Stimulated activated effector memory CD8-positive, alpha-beta T cell treated with anti-CD3 and anti-CD28 coated beads, Interleukin-12 subunit alpha, Interleukin-12 subunit beta, amount 100 ng/mL, for 72 hours (primary cell): ENCODE measurements around the gene PPP1R1C.

Source experiments
- ATAC-seq: fragments of 150-1000 bp; cut with Tn5 transposase; 2 replicates; pipeline ENCODE4 v1.10.0; 2021
- DNase-seq, 2 donors: peaks; one replicate each; pipeline ENCODE4 v3.0.0; 2021 to 2022; ENCODE audit warnings: low spot score in 2 of 2
- H3K27ac Mint-ChIP-seq: one replicate; pipeline ENCODE4 v1.8.0; 2022; ENCODE audit warnings: mild to moderate bottlenecking, mixed read lengths
- H3K36me3 Mint-ChIP-seq: one replicate; pipeline ENCODE4 v1.8.0; 2022; ENCODE audit warnings: mild to moderate bottlenecking, mixed read lengths
- H3K4me1 Mint-ChIP-seq: one replicate; pipeline ENCODE4 v1.8.0; 2022; ENCODE audit warnings: mixed read lengths
- H3K4me3 Mint-ChIP-seq: one replicate; pipeline ENCODE4 v1.8.0; 2022; ENCODE audit warnings: mild to moderate bottlenecking, mixed read lengths
- H3K9me3 Mint-ChIP-seq: one replicate; pipeline ENCODE4 v1.8.0; 2022; ENCODE audit warnings: mixed read lengths

PPP1R1C gene

GRCh38 chr2:182133195-182133891, 147.7 kb downstream of the PPP1R1C start:
- Mint-ChIP-seq H3K36me3 (no peaks in the 10 kb centered on the region), H3K9me3 (no peaks in the 10 kb centered on the region), H3K27ac (no peak overlapping the region), H3K4me1 (no peaks in the 10 kb centered on the region), H3K4me3 (no peak overlapping the region)
- DNase-seq, result no peak
- no peak for ATAC-seq

- H3K4me1 Mint-ChIP-seq, result no peaks in the 10 kb centered on the region
- DNase-seq (no peak), ATAC-seq (peak; percentile 53)
- no peak overlapping the region for H3K4me3 Mint-ChIP-seq
- no peaks in the 10 kb centered on the region for H3K36me3 Mint-ChIP-seq
- no peaks in the 10 kb centered on the region for H3K9me3 Mint-ChIP-seq
- H3K27ac Mint-ChIP-seq, result no peak overlapping the region
Measured at GRCh38 chr2:182134201-182134600, 148.5 kb downstream of the PPP1R1C start.

DNA sequence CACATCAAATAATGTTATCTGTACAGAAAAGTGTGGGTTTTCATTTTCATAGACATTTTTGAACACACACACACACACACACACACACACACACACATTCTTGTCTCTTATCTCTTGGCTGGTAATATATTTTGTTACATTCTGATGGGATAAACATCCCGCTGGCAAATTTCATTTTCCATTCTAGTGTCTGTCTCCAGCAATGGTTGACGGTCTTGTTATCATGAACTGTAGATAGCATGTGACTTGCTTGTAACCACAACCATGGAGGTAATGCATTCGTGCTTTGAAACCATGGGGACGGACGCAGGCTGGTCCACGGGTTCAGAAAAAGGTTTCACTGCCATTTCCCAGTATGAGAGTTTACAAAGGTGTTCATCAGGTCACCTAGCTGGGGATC, 156.4 kb downstream of the PPP1R1C start:
- no peak for ATAC-seq
- Mint-ChIP-seq H3K27ac (no peak overlapping the region), H3K4me3 (no peak overlapping the region), H3K4me1 (no peaks in the 10 kb centered on the region), H3K9me3 (no peaks in the 10 kb centered on the region), H3K36me3 (no peaks in the 10 kb centered on the region)
- no peak for DNase-seq

GRCh38 chr2:182144041-182144775, 158.6 kb downstream of the PPP1R1C start:
- DNase-seq (no peak), ATAC-seq (no peak)
- Mint-ChIP-seq H3K9me3 (no peaks in the 10 kb centered on the region), H3K27ac (no peak overlapping the region), H3K36me3 (no peaks in the 10 kb centered on the region), H3K4me1 (no peaks in the 10 kb centered on the region), H3K4me3 (no peak overlapping the region)

DNA sequence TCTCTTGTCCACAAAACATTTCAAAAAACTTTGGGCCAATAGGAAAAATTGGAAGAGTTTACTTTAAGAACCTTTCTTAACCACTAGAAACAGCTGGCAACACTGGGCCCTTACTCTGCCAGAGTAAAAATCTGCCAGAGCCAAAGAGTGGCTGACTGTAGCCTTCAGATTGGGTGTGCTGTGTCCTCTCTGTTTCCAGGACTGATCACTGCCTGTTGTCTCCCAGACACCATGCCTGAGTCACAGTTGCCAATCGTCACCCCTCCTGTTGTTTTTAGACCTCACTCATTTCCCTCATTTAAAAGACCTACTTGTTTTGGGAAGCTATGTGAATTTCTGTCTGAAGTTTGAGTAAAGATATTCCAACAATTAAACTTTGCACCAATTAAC, 159.1 kb downstream of the PPP1R1C start:
- Mint-ChIP-seq H3K36me3 (no peaks in the 10 kb centered on the region), H3K4me1 (no peaks in the 10 kb centered on the region), H3K9me3 (no peaks in the 10 kb centered on the region), H3K4me3 (no peak overlapping the region), H3K27ac (no peak overlapping the region)
- ATAC-seq, result no peak
- DNase-seq, result no peak

- Mint-ChIP-seq H3K4me3 (no peak overlapping the region), H3K4me1 (no peaks in the 10 kb centered on the region), H3K9me3 (no peaks in the 10 kb centered on the region), H3K36me3 (no peaks in the 10 kb centered on the region), H3K27ac (no peak overlapping the region)
- DNase-seq (no peak), ATAC-seq (no peak)
Measured at GRCh38 chr2:182148344-182148743, 162.7 kb downstream of the PPP1R1C start.

- Mint-ChIP-seq H3K4me1 (no peaks in the 10 kb centered on the region), H3K36me3 (no peaks in the 10 kb centered on the region), H3K9me3 (no peaks in the 10 kb centered on the region), H3K4me3 (no peak overlapping the region), H3K27ac (no peak overlapping the region)
- peak; percentile 36 for ATAC-seq
- no peak for DNase-seq
Measured at GRCh38 chr2:182163878-182164277, 178.2 kb downstream of the PPP1R1C start.

DNA sequence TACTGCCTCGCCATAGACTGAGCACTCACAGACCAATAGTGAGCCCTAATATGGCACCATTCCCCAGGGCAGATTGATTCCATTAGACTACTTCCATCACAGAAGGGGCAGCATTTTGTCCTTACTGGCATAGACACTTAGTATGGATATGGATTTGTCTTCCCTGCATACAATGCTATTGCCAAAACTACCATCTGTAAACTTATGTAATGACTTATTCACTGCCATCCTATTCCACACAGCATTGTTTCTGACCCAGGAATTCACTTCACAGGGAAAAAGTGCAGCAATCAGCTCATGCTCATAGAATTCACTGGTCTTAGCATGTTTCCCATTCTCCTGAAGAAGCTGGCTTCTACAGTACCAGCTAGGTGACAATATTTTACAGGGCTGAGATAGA, 179.0 kb downstream of the PPP1R1C start:
- Mint-ChIP-seq H3K9me3 (no peaks in the 10 kb centered on the region), H3K4me3 (no peak overlapping the region), H3K4me1 (no peaks in the 10 kb centered on the region), H3K27ac (no peak overlapping the region), H3K36me3 (no peaks in the 10 kb centered on the region)
- ATAC-seq (no peak), DNase-seq (no peak)

DNA sequence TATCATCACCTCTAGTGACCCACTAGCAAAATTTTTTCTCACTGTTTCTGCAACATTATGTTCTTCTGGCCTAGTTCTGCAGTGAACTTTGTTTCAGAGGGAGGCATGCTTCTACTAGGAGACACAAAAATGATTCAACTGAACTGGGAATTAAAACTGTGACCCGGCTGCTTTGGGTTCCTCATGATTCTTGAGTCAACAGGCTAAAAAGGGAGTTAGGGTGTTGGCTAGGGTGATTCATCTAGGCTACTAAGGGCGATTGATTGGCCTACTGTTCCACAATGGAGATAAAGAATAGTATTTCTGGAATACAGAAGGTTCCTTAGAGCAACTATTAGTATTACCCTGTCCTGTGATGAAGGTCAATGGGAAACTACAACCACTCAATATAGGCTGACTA, 179.5 kb downstream of the PPP1R1C start:
- no peak for ATAC-seq
- H3K9me3 Mint-ChIP-seq, result no peaks in the 10 kb centered on the region
- H3K4me3 Mint-ChIP-seq, result no peak overlapping the region
- H3K27ac Mint-ChIP-seq, result no peak overlapping the region
- H3K36me3 Mint-ChIP-seq, result no peaks in the 10 kb centered on the region
- H3K4me1 Mint-ChIP-seq, result no peaks in the 10 kb centered on the region
- no peak for DNase-seq

DNA sequence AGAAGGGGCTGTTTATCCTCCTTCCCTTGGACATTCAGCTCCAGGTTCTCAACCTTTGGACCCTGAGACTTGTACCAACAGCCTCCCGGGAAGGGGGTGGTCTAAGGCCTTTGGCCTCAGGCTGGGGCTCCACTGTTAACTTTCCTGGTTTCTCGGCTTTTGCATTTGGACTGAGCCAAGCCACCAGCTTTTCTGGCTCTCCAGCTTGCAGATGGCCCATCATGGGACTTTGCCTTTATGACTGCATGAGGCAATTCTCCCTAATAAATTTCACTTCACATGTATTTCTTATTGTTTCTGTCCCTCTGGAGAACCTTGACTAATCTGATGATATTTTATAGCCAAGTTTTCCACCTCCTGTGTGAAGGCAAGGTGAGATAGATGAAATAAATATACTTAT, 180.8 kb downstream of the PPP1R1C start:
- DNase-seq (no peak), ATAC-seq (no peak)
- no peaks in the 10 kb centered on the region for H3K36me3 Mint-ChIP-seq
- no peaks in the 10 kb centered on the region for H3K4me1 Mint-ChIP-seq
- no peak overlapping the region for H3K4me3 Mint-ChIP-seq
- no peaks in the 10 kb centered on the region for H3K9me3 Mint-ChIP-seq
- no peak overlapping the region for H3K27ac Mint-ChIP-seq

GRCh38 chr2:182166841-182167240, 181.2 kb downstream of the PPP1R1C start:
- no peaks in the 10 kb centered on the region for H3K36me3 Mint-ChIP-seq
- H3K4me1 Mint-ChIP-seq, result no peaks in the 10 kb centered on the region
- H3K4me3 Mint-ChIP-seq, result no peak overlapping the region
- H3K27ac Mint-ChIP-seq, result no peak overlapping the region
- DNase-seq, result no peak
- no peak for ATAC-seq
- no peaks in the 10 kb centered on the region for H3K9me3 Mint-ChIP-seq
